HepG2 (cell line): ENCODE results near the gene DHRS11. TPM values are rescaled to one million over a fixed set of nuclear protein-coding genes. Genes with fewer than 3 reads are reported as not detected.
A peak's percentile ranks its signal among the peaks of the same experiment; 100 is the strongest.

Experiments used
- ETV5 ChIP-seq: IDR thresholded peaks from 2 replicates; pipeline ENCODE4 v1.6.1; 2018; ENCODE audit warnings: missing biosample characterization, missing genetic modification reagents, inconsistent platforms, borderline replicate concordance
- MTA1 ChIP-seq: sonication (generic); formaldehyde crosslinking; IDR thresholded peaks from 2 replicates; pipeline ENCODE4 v1.4.0; 2020; ENCODE audit warnings: missing genetic modification reagents, mild to moderate bottlenecking, borderline replicate concordance
- ONECUT2 ChIP-seq: sonication (generic); formaldehyde crosslinking; IDR thresholded peaks from 2 replicates; pipeline ENCODE4 v1.4.0; 2020; ENCODE audit warnings: missing genetic modification reagents
- PITX1 ChIP-seq: sonication (generic); formaldehyde crosslinking; IDR thresholded peaks from 2 replicates; pipeline ENCODE4 v1.5.1; 2020; ENCODE audit warnings: mild to moderate bottlenecking, missing genetic modification reagents
- THAP9 ChIP-seq: sonication (generic); formaldehyde crosslinking; IDR thresholded peaks from 2 replicates; pipeline ENCODE4; 2020; ENCODE audit warnings: missing genetic modification reagents, mild to moderate bottlenecking, borderline replicate concordance
- YY1 ChIP-seq: IDR thresholded peaks from 2 replicates; pipeline ENCODE4 v1.6.1; 2011; ENCODE audit warnings: low read length, low read depth, moderate library complexity, mild to moderate bottlenecking; ENCODE audit not compliant: insufficient read depth, insufficient replicate concordance
- ZBTB4 ChIP-seq: sonication (generic); formaldehyde crosslinking; IDR thresholded peaks from 2 replicates; pipeline ENCODE4 v1.4.0; 2020; ENCODE audit warnings: missing genetic modification reagents, mild to moderate bottlenecking, borderline replicate concordance
- ZNF263 ChIP-seq: sonication (generic); formaldehyde crosslinking; IDR thresholded peaks from 2 replicates; pipeline ENCODE4 v1.4.0; 2020; ENCODE audit warnings: missing genetic modification reagents
- ZNF292 ChIP-seq: sonication (generic); formaldehyde crosslinking; IDR thresholded peaks from 2 replicates; pipeline ENCODE4 v1.8.1; 2022; ENCODE audit warnings: mild to moderate bottlenecking, low read depth, missing genetic modification reagents, borderline replicate concordance
- ZNF350 ChIP-seq: sonication (generic); formaldehyde crosslinking; IDR thresholded peaks from 2 replicates; pipeline ENCODE4 v1.4.0; 2020; ENCODE audit warnings: mild to moderate bottlenecking, low read depth, missing genetic modification reagents, borderline replicate concordance
- ZNF432 ChIP-seq: sonication (generic); formaldehyde crosslinking; IDR thresholded peaks from 2 replicates; pipeline ENCODE4 v1.5.0; 2020; ENCODE audit warnings: missing genetic modification reagents, mild to moderate bottlenecking, borderline replicate concordance
- ZNF746 ChIP-seq: sonication (generic); formaldehyde crosslinking; IDR thresholded peaks from 2 replicates; pipeline ENCODE4 v1.8.0; 2022; ENCODE audit warnings: mild to moderate bottlenecking, missing genetic modification reagents
- ZNF784 ChIP-seq: sonication (generic); formaldehyde crosslinking; IDR thresholded peaks from 2 replicates; pipeline ENCODE4 v1.5.1; 2020; ENCODE audit warnings: missing genetic modification reagents, mild to moderate bottlenecking, borderline replicate concordance
- polyA plus RNA-seq, 8 experiments: library from polyadenylated mRNA; depleted of rRNA in 3 of 8; stranded (reverse) in 7 of 8; unstranded in 1 of 8; fragments of >200 nt; fragmentation: Illumina TruSeq in 4 of 8; extraction: Trizol in 4 of 8; gene quantifications; 2 replicates each; pipeline versions ENCODE4 v1.2.1 to v1.2.3, GENCODE V29; 2011 to 2016; ENCODE audit warnings: low read depth in 4 of 8, missing spikeins in 1 of 8, mixed read lengths in 1 of 8; ENCODE audit not compliant: insufficient read depth in 1 of 8
- total RNA-seq, 5 experiments: library from RNA; depleted of rRNA; stranded (reverse); fragments of >200 nt; fragmentation: Illumina TruSeq; extraction: Trizol; gene quantifications; 2 replicates each; pipeline ENCODE4 v1.2.3, GENCODE V29; 2016; ENCODE audit warnings: low read depth in 1 of 5
- TF ChIP-seq, protein P1 (sequence below): IDR thresholded peaks from 2 replicates; pipeline ENCODE4 v1.6.1; 2012; ENCODE audit warnings: low read length, improper control_type of control experiment
- TF ChIP-seq, protein P2 (sequence below): sonication (generic); formaldehyde crosslinking; IDR thresholded peaks from 2 replicates; pipeline ENCODE4 v1.5.0; 2020; ENCODE audit warnings: missing genetic modification reagents, mild to moderate bottlenecking, borderline replicate concordance
- TF ChIP-seq, protein P3 (sequence below): IDR thresholded peaks from 2 replicates; pipeline ENCODE4 v1.6.1; 2016; ENCODE audit warnings: missing genetic modification reagents, missing compliant biosample characterization

Gene DHRS11
- total and polyA plus RNA-seq, 2 of the 13 experiments (the other 11 are each of a cell fraction or from before 2014, with no cell fraction given) = 28.4 to 41.9 TPM

DNA sequence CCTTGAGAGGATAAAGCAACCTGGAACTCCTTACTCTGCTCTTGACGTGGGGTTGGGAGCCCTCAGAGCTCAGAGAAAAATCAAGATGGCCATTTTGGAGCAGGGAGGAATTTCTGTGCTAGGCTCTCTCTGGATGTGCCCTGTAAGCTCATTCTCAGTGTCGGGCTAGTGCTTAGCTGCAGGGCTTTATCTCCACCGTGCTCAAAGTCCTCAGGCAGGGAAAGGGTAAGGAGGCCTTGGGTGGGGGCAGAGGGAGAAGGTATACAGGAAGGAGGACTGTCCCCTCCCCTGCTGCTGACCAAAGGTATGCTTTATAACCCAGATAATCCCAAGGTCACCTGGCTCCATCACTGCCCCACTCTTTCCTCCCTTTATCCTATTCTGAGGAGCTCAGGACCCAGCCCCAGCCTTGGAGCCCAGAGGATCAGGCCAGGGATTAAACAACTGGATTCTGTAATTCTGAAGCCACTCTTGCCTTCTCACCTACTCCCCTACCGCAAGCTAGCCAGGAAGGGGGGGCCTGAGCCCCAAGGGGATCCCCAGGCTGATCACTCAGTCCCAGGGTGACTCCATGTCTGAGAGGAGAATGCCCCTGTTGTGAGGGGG lies 1.1 kb downstream of the DHRS11 start (continued):
- TF ChIP-seq, protein P1, sequence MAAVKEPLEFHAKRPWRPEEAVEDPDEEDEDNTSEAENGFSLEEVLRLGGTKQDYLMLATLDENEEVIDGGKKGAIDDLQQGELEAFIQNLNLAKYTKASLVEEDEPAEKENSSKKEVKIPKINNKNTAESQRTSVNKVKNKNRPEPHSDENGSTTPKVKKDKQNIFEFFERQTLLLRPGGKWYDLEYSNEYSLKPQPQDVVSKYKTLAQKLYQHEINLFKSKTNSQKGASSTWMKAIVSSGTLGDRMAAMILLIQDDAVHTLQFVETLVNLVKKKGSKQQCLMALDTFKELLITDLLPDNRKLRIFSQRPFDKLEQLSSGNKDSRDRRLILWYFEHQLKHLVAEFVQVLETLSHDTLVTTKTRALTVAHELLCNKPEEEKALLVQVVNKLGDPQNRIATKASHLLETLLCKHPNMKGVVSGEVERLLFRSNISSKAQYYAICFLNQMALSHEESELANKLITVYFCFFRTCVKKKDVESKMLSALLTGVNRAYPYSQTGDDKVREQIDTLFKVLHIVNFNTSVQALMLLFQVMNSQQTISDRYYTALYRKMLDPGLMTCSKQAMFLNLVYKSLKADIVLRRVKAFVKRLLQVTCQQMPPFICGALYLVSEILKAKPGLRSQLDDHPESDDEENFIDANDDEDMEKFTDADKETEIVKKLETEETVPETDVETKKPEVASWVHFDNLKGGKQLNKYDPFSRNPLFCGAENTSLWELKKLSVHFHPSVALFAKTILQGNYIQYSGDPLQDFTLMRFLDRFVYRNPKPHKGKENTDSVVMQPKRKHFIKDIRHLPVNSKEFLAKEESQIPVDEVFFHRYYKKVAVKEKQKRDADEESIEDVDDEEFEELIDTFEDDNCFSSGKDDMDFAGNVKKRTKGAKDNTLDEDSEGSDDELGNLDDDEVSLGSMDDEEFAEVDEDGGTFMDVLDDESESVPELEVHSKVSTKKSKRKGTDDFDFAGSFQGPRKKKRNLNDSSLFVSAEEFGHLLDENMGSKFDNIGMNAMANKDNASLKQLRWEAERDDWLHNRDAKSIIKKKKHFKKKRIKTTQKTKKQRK = no peak
- TF ChIP-seq ZNF263 = no peak
- no peak for TF ChIP-seq ZNF292 (CRISPR knock-in tag)
- TF ChIP-seq, protein P2, sequence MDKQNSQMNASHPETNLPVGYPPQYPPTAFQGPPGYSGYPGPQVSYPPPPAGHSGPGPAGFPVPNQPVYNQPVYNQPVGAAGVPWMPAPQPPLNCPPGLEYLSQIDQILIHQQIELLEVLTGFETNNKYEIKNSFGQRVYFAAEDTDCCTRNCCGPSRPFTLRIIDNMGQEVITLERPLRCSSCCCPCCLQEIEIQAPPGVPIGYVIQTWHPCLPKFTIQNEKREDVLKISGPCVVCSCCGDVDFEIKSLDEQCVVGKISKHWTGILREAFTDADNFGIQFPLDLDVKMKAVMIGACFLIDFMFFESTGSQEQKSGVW (CRISPR knock-in tag) = no peak
- no peak for TF ChIP-seq ONECUT2 (CRISPR knock-in tag)
- TF ChIP-seq YY1 = peak; percentile 44
- no peak for TF ChIP-seq ZNF784
- TF ChIP-seq PITX1 (CRISPR knock-in tag) = peak; percentile 57; the same call in 1 of the 2 replicates
- peak; percentile 38; the same call in 1 of the 2 replicates for TF ChIP-seq ZNF350 (CRISPR knock-in tag)
- TF ChIP-seq ZBTB4 = no peak
- TF ChIP-seq, protein P3, sequence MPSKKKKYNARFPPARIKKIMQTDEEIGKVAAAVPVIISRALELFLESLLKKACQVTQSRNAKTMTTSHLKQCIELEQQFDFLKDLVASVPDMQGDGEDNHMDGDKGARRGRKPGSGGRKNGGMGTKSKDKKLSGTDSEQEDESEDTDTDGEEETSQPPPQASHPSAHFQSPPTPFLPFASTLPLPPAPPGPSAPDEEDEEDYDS (CRISPR knock-in tag) = 0 out of 2 replicates have a peak, but pooled peaks have one; percentile 30
- TF ChIP-seq ETV5 = peak; percentile 26; the same call in 1 of the 2 replicates
- TF ChIP-seq ZNF746 (CRISPR knock-in tag) = peak; percentile 30; the same call in 1 of the 2 replicates
- TF ChIP-seq MTA1 (CRISPR knock-in tag) = no peak
- no peak for TF ChIP-seq THAP9
- TF ChIP-seq ZNF432 (CRISPR knock-in tag) = no peak
